HG03095 (cell line): ENCODE data around the gene PRKCB.
A peak's percentile ranks its signal among the peaks of the same experiment; 100 is the strongest.

ENCODE experiments used
- ATAC-seq: cut with Tn5 transposase; IDR thresholded peaks from one replicate; pipeline ENCODE4 v1.9.1; 2021; ENCODE audit warnings: moderate library complexity; ENCODE audit not compliant: unreplicated experiment

The PRKCB gene

DNA sequence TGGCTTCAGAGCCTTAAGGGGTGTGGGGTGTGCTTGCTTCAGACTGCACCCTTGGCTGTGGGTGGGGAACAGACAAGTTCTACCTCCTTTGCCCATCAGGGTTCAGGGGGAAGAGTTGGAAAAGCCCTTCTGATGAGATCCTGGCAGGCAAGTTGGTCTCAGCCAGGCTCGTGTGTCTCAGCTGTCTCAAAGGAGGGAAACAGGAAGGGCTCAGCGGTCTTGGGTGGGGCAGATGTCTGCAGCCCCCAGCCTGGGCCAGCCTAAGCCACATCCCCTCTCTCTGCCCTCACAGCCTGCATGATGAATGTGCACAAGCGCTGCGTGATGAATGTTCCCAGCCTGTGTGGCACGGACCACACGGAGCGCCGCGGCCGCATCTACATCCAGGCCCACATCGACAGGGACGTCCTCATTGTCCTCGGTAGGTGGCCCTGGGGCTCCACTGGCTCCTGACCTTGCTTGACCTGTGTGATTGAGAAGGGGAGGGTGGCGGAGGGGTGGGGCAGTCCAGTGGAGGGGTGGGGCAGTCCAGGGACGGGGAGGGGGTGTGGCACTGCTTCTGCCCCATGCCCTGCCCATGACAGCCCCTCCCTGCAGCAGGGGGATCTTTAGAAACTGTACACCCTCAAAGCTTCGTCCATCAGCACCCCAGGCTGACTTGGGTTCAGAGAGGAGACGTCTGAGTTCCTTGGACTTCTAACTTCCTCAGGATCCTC, 199.5 kb downstream of the PRKCB start:
- ATAC-seq: no peak

DNA sequence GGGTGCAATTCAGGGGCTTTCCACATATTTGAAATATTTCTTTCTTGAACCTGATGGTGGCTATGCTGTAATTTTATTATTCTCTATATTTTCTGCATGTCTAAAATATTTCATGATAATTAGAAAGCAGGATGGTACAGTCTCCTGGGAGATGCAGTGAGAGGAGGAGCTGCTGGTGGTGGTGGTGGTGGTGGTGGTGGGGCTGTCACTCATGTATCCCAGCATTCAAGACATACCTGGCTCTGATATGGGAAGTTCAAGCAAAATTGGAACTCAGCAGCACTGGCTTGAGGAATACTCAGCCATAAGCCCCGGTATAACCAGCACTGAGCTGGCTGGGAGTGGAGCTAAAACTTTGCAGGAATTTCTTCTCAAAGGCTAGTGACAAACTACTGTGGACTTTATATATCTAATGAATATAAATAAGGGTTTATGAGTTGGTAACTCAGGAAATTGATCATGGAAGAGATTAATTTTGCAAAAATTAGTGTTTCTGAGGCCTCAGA, 200.3 kb downstream of the PRKCB start:
- no peak for ATAC-seq

DNA sequence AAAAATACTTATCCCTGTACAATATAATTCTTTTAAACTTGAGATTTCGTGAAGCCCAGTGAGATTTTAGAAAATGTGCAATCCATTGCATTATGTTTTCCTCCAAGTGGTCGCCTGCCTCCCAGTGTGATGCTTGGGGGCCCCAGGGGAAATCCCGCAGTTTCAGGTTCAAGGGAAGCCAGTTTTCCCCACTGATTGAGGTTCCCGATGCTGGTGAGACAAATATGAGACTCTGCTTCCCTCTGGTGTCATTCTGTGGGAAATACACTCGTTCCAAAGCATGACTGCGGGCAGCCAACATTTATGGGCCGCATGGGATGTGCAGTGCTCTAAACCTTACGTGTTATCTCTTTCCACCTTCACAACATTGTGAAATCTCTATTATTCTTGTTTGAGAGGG, 200.8 kb downstream of the PRKCB start:
- ATAC-seq: no peak

- ATAC-seq: no peak
These were observed 201.6 kb downstream of the PRKCB start for GRCh38 chr16:24037335-24037734.

GRCh38 chr16:24041834-24042631, 206.2 kb downstream of the PRKCB start:
- no peak for ATAC-seq

GRCh38 chr16:24044467-24044866, 208.7 kb downstream of the PRKCB start:
- no peak for ATAC-seq

GRCh38 chr16:24045641-24046040, 209.9 kb downstream of the PRKCB start:
- no peak for ATAC-seq

DNA sequence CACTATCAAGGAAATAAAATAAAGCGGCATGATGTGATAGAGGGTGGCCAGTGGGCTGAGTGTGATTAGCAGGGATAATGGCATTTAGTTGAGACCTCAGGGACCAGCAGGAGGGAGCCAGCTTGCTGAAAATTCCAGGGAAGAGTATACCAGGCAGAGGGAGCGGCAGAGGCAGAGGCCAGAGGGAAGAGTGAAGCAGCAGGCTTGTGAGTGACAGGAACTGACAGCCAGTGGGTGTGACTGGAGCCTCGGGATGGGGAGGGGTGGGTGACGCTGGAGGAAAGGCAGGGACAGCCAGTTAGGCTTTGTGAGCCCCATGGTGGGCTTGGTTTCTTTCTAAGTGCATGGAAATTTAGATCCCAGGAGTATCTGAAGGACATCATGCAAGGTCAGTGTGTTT, 210.7 kb downstream of the PRKCB start:
- ATAC-seq: no peak

- no peak for ATAC-seq
These were observed 213.3 kb downstream of the PRKCB start for GRCh38 chr16:24049113-24049512.

DNA sequence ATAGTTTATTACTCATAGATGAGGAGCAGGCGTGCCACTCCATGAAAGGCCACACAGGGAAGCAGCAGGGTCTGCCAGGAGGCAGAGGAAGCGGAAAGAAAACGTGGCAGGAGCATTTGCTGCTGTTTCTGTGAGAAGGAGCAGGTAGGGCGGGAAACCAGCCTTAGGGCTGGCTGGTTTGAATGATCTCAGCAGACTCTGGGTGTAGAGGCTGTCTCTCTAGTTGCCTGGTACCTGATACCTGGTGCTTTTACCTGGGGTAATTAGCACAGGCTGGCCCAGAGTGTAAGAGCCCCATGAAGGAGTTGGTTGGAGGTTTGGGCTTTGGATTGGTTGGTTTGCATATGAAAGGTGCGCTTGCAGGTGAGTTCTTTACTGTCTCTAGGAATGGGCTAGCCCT, 215.3 kb downstream of the PRKCB start:
- no peak for ATAC-seq

- no peak for ATAC-seq
These were observed 216.7 kb downstream of the PRKCB start for GRCh38 chr16:24052329-24053098.

GRCh38 chr16:24053099-24053946, 217.5 kb downstream of the PRKCB start:
- ATAC-seq: no peak

- no peak for ATAC-seq
These were observed 219.1 kb downstream of the PRKCB start for GRCh38 chr16:24054741-24055491.

DNA sequence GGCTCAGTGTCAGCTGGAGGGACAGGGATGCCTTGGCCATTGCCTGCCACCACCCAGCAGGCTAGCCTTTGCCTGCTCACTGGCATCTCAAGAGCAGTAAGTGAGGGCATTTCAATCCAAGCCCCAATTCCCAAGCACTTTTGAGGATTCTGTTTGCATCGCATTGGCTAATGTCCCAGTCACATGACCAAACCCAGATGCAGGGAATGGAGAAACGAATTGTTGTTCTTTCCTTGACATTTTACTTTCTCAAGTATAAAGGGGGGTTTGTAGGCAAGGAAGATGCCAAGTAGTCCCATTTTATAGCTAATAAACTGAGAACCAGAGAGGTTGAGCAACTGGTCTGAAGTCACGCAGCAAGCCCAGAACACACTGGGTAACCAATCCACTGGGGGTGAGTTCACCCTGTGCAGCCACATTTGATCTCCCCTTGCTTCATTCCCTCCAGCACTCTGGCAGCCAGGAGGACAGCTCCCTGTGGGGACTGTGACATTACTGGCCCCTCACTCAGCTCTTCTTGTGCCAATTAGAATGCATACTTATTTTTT, 226.6 kb downstream of the PRKCB start:
- ATAC-seq: no peak

DNA sequence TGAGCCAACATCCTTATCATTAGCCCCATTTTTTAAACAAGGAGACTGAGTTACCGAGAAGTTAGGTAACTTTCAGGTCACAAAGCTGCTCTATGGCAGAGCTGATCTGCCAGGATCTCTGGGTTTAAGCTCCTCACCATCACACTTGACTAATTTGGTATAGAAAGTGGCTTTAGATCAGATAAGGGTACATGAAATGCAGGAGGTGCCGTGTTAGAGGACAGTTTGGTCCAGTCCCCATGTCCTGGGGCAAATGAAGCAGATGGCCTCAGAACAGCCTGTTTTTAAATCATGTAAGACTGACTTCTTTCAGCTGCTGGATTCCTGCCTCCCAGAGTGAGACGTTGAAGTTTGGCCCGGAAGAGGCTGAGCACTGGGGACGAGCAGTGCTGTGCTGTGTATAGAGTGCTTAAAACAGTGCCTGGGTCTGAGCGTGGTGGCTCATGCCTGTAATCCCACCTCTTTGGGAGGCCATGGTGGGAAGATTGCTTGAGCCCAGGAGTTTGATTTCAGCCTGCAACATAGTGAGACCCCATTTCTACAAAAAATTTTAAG, 233.3 kb downstream of the PRKCB start:
- ATAC-seq: no peak

- peak; percentile 52 for ATAC-seq
These were observed 235.1 kb downstream of the PRKCB start for GRCh38 chr16:24070851-24071250.

DNA sequence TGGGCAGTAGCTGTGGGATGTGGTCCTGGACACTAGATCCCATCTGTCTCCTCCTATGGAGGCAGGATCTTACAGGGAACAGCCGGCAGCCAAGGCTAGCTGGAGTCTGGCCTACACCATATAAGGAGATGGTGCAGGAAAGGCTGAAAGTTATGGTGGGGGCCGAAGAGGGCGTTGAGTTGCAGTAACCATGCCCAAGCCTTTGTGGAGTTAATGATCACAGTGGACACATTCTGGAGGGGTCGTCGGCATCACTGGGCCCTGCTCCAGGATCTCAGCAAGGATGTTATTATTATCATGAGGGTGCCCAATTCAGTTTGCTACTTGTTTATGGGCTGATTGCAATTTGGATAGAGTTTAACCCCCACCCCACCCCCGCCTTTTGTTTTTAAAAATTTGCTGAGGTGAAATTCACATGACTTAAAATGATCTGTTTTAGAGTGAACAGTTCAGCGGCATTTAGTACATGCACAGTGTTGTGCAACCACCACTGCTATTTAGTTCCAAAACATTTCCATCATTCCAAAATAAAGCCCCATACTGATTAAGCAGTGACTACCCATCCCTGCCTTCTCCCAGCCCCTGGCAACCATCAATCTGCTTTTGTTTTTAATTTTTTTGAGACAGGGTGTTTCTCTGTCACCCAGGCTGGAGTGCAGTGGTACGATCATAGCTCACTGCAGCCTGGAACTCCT, 236.0 kb downstream of the PRKCB start:
- no peak for ATAC-seq

GRCh38 chr16:24073321-24073720, 237.5 kb downstream of the PRKCB start:
- ATAC-seq: no peak

DNA sequence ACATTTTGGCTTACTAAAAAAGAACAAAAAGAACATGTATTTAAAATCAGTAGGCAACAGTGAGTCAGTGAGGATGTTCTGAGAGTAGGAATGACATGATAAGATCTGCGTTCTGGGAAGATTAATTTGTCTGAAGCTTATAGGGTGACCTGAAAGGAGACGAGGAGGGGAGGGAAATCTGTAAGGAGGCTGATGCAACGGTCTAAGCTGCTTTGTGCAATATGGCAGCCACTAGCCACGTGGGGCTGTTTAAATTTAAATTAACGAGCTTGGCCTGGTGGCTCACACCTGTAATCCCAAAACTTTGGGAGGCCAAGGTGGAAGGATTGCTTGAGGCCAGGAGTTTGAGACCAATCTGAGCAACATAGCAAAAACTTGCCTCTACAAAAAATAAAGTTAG, 238.8 kb downstream of the PRKCB start:
- ATAC-seq: no peak
